ENCODE measurements around the gene CAP2. TPM values are rescaled to one million over a fixed set of nuclear protein-coding genes. Genes with fewer than 3 reads are reported as not detected.
A peak's percentile ranks its signal among the peaks of the same experiment; 100 is the strongest.

CAP2 gene
- total RNA-seq, 4 donors from 2014 or later: 208 to 439 (median 295) TPM

DNA sequence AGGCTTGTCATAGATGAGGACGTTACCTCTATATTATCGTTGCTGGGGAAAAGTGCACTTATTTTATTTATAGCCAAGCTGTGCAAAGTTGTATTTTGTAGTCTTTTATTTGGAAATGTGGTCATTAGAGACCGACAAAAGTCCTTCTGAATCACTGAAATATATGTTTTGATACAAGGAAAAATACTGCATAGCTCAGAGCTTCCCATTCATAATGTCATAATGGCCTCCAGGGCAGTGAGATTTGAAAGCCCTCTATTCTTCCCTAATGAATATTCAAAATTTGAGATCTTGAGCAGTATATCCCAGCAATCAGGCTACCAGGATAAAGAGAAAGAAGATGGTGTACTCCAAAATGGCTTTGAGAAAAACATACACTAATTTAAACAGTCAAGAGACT is 64.6 kb downstream of the CAP2 start:
- in situ Hi-C loops (cut with MboI; ENCODE audit: low sequenced_read_pairs in 4 of 4) (no loop called here), intact Hi-C loops (cut with DNase I; ENCODE audit: low total_unique reads) (no loop called here)
- no peak overlapping the region for H3K4me3 ChIP-seq

DNA sequence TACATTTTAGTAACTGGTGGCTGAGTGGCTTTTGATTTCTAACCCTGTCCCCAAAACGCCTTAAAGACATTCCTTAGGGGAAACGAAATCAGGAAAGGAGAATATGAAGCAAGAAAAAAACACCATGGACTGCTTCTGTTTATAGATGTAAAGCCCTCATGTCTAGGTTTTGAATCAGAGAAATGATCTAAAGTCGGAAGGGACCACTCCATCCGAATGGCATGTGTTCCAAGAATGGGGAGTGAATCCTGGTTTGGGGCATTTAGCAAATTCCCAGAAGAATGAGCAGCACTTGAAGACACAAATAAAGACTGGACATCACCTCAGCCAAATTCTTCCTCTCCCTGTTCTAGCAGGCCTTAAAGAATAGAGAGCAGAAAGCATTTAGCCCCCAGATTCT is 65.6 kb downstream of the CAP2 start:
- no peak for DNase-seq
- H3K27me3 ChIP-seq: no peaks in the 10 kb centered on the region
- TF ChIP-seq, protein P1, sequence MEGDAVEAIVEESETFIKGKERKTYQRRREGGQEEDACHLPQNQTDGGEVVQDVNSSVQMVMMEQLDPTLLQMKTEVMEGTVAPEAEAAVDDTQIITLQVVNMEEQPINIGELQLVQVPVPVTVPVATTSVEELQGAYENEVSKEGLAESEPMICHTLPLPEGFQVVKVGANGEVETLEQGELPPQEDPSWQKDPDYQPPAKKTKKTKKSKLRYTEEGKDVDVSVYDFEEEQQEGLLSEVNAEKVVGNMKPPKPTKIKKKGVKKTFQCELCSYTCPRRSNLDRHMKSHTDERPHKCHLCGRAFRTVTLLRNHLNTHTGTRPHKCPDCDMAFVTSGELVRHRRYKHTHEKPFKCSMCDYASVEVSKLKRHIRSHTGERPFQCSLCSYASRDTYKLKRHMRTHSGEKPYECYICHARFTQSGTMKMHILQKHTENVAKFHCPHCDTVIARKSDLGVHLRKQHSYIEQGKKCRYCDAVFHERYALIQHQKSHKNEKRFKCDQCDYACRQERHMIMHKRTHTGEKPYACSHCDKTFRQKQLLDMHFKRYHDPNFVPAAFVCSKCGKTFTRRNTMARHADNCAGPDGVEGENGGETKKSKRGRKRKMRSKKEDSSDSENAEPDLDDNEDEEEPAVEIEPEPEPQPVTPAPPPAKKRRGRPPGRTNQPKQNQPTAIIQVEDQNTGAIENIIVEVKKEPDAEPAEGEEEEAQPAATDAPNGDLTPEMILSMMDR (IDR thresholded peaks at IDR 0.05 in 4 of 5, conservative IDR thresholded peaks at IDR 0.05 in 1 of 5): no peak
- TF ChIP-seq POLR2A (IDR thresholded peaks at IDR 0.05): no peak
- peaks cover 0 to 3% of the 10 kb centered on the region in 2 donors for H3K4me1 ChIP-seq
- intact Hi-C loops (cut with DNase I; ENCODE audit: low total_unique reads) (no loop called here), in situ Hi-C loops (cut with MboI; ENCODE audit: low sequenced_read_pairs in 4 of 4) (no loop called here)
- no peak for ATAC-seq
- peaks cover 0 to 16% of the 10 kb centered on the region in 2 donors for H3K36me3 ChIP-seq
- no peak overlapping the region for H3K4me3 ChIP-seq
- peak overlapping the region; percentile 26 to 63 (median 43) for H3K27ac ChIP-seq
- no peaks in the 10 kb centered on the region for H3K9me3 ChIP-seq

More for the DNA sequence above, 64.6 kb downstream of the CAP2 start:
- Histone ChIP-seq H3K4me1 (peaks cover 0 to 3% of the 10 kb centered on the region in 2 donors), H3K27me3 (no peaks in the 10 kb centered on the region), H3K36me3 (peaks cover 0 to 6% of the 10 kb centered on the region in 2 donors), H3K9me3 (no peaks in the 10 kb centered on the region), H3K27ac (peak overlapping the region in 3 of 4 donors; percentile 29 to 63 (median 57))
- TF ChIP-seq, protein P1 (IDR thresholded peaks at IDR 0.05 in 4 of 5, conservative IDR thresholded peaks at IDR 0.05 in 1 of 5): no peak
- no peak for TF ChIP-seq POLR2A (IDR thresholded peaks at IDR 0.05)
- DNase-seq (no peak), ATAC-seq (no peak)

DNA sequence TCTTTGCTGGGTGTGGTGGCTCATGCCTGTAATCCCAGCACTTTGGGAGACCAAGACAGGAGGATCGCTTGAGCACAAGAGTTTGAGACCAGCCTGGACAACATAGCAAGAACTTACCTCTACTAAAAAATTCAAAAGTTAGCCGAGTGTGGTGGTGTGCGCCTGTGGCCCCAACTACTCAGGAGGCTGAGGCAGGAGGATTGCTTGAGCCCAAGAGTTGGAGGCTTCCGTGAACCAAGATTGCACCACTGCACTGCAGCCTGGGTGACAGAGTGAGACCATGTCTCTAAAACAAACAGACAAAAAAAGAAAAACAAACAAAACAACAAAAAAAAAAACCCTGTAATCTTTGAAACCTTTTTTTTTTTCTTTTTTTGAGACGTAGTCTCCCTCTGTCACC is 67.5 kb downstream of the CAP2 start:
- Histone ChIP-seq H3K27me3 (no peaks in the 10 kb centered on the region), H3K9me3 (no peaks in the 10 kb centered on the region), H3K36me3 (peaks cover 0 to 25% of the 10 kb centered on the region in 2 donors), H3K27ac (peak overlapping the region in 3 of 4 donors; percentile 41 to 45 (median 43)), H3K4me3 (no peak overlapping the region), H3K4me1 (peaks cover 13 to 16% of the 10 kb centered on the region in 2 donors)
- no peak for TF ChIP-seq POLR2A (IDR thresholded peaks at IDR 0.05)
- TF ChIP-seq, protein P1 (IDR thresholded peaks at IDR 0.05 in 4 of 5, conservative IDR thresholded peaks at IDR 0.05 in 1 of 5): no peak
- ATAC-seq: no peak
- in situ Hi-C loops (cut with MboI; ENCODE audit: low sequenced_read_pairs in 4 of 4): no loop called here
- intact Hi-C loops (cut with DNase I; ENCODE audit: low total_unique reads): no loop called here
- no peak for DNase-seq

DNA sequence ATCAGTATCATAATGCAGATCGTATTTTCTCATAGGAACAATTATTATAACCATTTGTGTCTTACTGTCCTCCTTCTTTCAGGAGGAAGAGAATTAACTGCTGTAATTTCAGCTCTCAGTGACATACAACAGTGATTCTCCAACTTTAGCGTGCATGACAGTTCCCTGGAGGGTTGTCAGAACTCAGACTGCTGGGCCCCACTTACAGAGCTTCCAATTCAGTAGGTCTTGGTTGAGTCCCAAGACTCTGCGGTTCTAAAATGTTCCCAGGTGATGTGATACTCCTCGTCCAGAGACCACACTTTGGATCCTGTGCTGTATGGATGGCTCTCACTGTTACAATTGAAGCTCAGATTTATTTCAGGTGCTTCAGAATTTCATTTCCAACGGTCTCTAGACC is 72.8 kb downstream of the CAP2 start:
- Histone ChIP-seq H3K36me3 (peaks cover 0 to 25% of the 10 kb centered on the region in 2 donors), H3K4me1 (peaks cover 37 to 50% of the 10 kb centered on the region in 2 donors), H3K27me3 (no peaks in the 10 kb centered on the region), H3K27ac (peak overlapping the region; percentile 83 to 98 (median 93)), H3K9me3 (no peaks in the 10 kb centered on the region), H3K4me3 (no peak overlapping the region)
- ATAC-seq (no peak), DNase-seq (no peak)
- no peak for TF ChIP-seq POLR2A (IDR thresholded peaks at IDR 0.05)
- TF ChIP-seq, protein P1 (IDR thresholded peaks at IDR 0.05 in 4 of 5, conservative IDR thresholded peaks at IDR 0.05 in 1 of 5): no peak
- in situ Hi-C loops (cut with MboI; ENCODE audit: low sequenced_read_pairs in 4 of 4) (loop anchor here in 1 of 4 donors (5.0 kb wide), 1 partner anchor 116 kb away; no protein-coding TSS in a partner anchor), intact Hi-C loops (cut with DNase I; ENCODE audit: low total_unique reads) (loop anchor here (5.0 kb wide), 1 partner anchor 116 kb away; no protein-coding TSS in a partner anchor)

All from gastrocnemius medialis (tissue), 4 donors.